Heart right ventricle (tissue), 16 donors: ENCODE results near the gene AURKAIP1. TPM values are rescaled to one million over a fixed set of nuclear protein-coding genes. Genes with fewer than 3 reads are reported as not detected.

Experiments
- ATAC-seq, 8 donors: fragments of 200-7000 bp; cut with Tn5 transposase; one replicate each; pipeline ENCODE4 v1.9.1; 2020; ENCODE audit warnings: mild to moderate bottlenecking in 8 of 8, moderate library complexity in 8 of 8, moderate number of reproducible peaks in 1 of 8
- DNase-seq, 2 donors: peaks; one replicate each; pipeline ENCODE4 v3.0.0-alpha.2; 2020
- H3K27ac ChIP-seq, 10 donors: fragments of 200-600 bp; sonication (generic) in 2 of 10; one replicate each; pipeline versions ENCODE4 v1.5.0 to v1.8.0; 2020 to 2022; ENCODE audit warnings: mild to moderate bottlenecking in 3 of 10
- H3K27me3 ChIP-seq, 7 donors: fragments of 200-600 bp; one replicate each; pipeline ENCODE4 v1.8.0; 2021 to 2022; ENCODE audit warnings: mild to moderate bottlenecking in 2 of 7
- H3K36me3 ChIP-seq, 9 donors: fragments of 200-600 bp; sonication (generic) in 1 of 9; one replicate each; pipeline versions ENCODE4 v1.5.0 to v1.8.0; 2020 to 2022; ENCODE audit warnings: mild to moderate bottlenecking in 2 of 9
- H3K4me1 ChIP-seq, 9 donors: fragments of 200-600 bp; sonication (generic) in 1 of 9; one replicate each; pipeline versions ENCODE4 v1.5.0 to v1.8.0; 2020 to 2022; ENCODE audit warnings: mild to moderate bottlenecking in 4 of 9
- H3K4me3 ChIP-seq, 10 donors: fragments of 200-600 bp; sonication (generic) in 2 of 10; one replicate each; pipeline versions ENCODE4 v1.5.0 to v1.8.0; 2020 to 2022; ENCODE audit warnings: mild to moderate bottlenecking in 7 of 10, moderate library complexity in 2 of 10
- H3K9me3 ChIP-seq, 11 donors: fragments of 200-600 bp in 10 of 11; sonication (generic) in 2 of 11; one replicate each; pipeline versions ENCODE4 v1.5.0 to v1.8.0; 2013 to 2022; ENCODE audit warnings: mild to moderate bottlenecking in 2 of 11, control low read depth in 1 of 11, moderate library complexity in 1 of 11
- WGBS, 2 donors: extraction: QIAGEN DNeasy Blood & Tissue Kit; methylation state at CpG; one replicate each; pipeline ENCODE4 v1.1.7; 2013; ENCODE audit warnings: inconsistent platforms in 1 of 2; 5-methylcytosine and 5-hydroxymethylcytosine counted together
- intact Hi-C, 10 donors: fragments of 100-400 bp; cut with DNase I; formaldehyde crosslinking; loops; one replicate each; pipeline versions ENCODE4 v1.11.1 to v1.14.2; 2022
- polyA plus RNA-seq, 2 donors: library from polyadenylated mRNA; stranded (reverse); fragments of 200-250 nt; gene quantifications; one replicate each; pipeline ENCODE4 v1.2.3, GENCODE V29; 2013
- total RNA-seq, 10 donors: library from RNA; stranded (reverse); fragmentation: NEBNext Ultra II Directional in 3 of 10; extraction: Animal tissue kit (Norgen Biotek cat#: 25700) in 3 of 10; gene quantifications; one replicate each; pipeline versions ENCODE4 v1.2.1 to v1.2.4, GENCODE V29; 2021 to 2023
- TF ChIP-seq, protein P1 (sequence below), 9 donors: fragments of 200-600 bp; sonication (generic) in 2 of 9; IDR thresholded peaks; one replicate each; pipeline versions ENCODE4 v1.5.0 to v1.8.0; 2021 to 2022; ENCODE audit warnings: antibody characterized with exemption in 9 of 9, mild to moderate bottlenecking in 5 of 9, moderate library complexity in 1 of 9
- donor health status: Arrhythmogenic right ventricular cardiomyopathy.
- donor health status: ischemic (EF 13 %, LVEDD 7.1; RV severe dilation, severe dysfunction).
- donor health status: healthy with polysubstance abuse.
- donor health status: DM: no; HTN: yes; CAD: no.
- donor health status: DM: no; HTN: no; CAD: no.
- donor health status: ischemic (EF 25% LVEDD 6.9; RV normal size, moderate dysfunction).
- donor health status: ischemic (EF 25% LVEDD 5.7; RV mildly dilated, moderate dysfunction).
- donor health status: healthy.
- donor health status: DM: yes; HTN: yes; CAD: no.
- donor health status: Ischemic cardiomyopathy.
- donor health status: ischemic (EF 35%, LVEDD 5.7; RV mildly dilated, moderate dysfunction).
- donor health status: nonischemic (EF 11% LVEDD 7.7; RV severe dilation, severe dysfunction).
- donor health status: DM: yes; HTN: yes; CAD: no.
- donor health status: PGD.
- donor health status: ischemic (EF 29% LVEDD 5.4; RV normal size, mild dysfunction).
- donor health status: nonischemic (EF 23%, LVEDD 6.1; RV moderate dilation, normal function).

The AURKAIP1 gene
- total and polyA plus RNA-seq, 12 donors, result 176 to 528 (median 196) TPM

DNA sequence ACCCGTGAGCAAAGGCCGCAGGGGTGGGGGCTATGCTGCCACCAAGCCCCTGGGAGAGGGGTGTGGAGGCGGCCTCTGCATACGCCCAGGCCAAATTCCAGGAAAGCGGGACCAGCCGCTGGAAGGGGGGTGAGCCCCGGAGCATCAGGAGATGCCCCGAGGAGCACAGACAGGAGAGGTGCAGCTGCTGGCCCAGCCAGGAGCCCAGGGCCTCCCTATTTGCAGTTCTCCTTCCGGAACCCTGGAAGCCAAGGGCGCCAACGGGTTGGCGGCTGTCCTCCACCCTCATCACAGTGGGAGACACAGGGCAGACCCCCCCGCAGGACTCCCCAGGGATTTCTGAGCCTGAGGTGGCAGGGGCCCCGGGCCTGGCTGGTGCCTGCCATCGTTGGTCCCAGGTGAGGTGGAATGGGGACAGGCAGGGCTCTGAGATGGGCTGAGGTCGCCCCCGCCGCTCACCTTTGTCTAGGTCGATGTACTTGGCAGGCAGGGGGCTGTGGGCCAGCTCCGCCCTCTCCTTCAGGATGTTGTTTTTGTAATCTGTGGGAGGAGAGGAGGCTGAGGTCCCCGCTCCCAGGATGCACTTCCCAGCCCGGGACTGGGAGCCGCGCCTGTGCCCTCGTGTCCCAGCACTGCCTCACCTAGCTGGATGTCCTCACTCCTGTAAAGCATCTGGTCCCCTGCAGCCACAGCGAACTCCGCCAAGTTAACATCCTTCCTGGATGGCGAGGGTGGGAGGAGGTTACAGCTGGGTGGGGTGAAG lies 21.4 kb downstream of the AURKAIP1 start:
- Histone ChIP-seq H3K4me3 (no peak overlapping the region), H3K36me3 (peaks cover 0 to 19% (median 0%) of the 10 kb centered on the region in 9 donors), H3K4me1 (peaks cover 14 to 57% (median 40%) of the 10 kb centered on the region in 9 donors), H3K27ac (peak overlapping the region in 4 of 10 donors; percentile 19 to 75 (median 24)), H3K9me3 (no peaks in the 10 kb centered on the region), H3K27me3 (peaks cover 0 to 65% (median 53%) of the 10 kb centered on the region in 7 donors)
- DNase-seq (no peak), ATAC-seq (no peak)
- intact Hi-C loops, result no loop called here
- TF ChIP-seq, protein P1, sequence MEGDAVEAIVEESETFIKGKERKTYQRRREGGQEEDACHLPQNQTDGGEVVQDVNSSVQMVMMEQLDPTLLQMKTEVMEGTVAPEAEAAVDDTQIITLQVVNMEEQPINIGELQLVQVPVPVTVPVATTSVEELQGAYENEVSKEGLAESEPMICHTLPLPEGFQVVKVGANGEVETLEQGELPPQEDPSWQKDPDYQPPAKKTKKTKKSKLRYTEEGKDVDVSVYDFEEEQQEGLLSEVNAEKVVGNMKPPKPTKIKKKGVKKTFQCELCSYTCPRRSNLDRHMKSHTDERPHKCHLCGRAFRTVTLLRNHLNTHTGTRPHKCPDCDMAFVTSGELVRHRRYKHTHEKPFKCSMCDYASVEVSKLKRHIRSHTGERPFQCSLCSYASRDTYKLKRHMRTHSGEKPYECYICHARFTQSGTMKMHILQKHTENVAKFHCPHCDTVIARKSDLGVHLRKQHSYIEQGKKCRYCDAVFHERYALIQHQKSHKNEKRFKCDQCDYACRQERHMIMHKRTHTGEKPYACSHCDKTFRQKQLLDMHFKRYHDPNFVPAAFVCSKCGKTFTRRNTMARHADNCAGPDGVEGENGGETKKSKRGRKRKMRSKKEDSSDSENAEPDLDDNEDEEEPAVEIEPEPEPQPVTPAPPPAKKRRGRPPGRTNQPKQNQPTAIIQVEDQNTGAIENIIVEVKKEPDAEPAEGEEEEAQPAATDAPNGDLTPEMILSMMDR (IDR thresholded peaks at IDR 0.05), result no peak
- 38 to 41% methylated on average over 28 of the region's 28 CpGs for WGBS, 2 donors

DNA sequence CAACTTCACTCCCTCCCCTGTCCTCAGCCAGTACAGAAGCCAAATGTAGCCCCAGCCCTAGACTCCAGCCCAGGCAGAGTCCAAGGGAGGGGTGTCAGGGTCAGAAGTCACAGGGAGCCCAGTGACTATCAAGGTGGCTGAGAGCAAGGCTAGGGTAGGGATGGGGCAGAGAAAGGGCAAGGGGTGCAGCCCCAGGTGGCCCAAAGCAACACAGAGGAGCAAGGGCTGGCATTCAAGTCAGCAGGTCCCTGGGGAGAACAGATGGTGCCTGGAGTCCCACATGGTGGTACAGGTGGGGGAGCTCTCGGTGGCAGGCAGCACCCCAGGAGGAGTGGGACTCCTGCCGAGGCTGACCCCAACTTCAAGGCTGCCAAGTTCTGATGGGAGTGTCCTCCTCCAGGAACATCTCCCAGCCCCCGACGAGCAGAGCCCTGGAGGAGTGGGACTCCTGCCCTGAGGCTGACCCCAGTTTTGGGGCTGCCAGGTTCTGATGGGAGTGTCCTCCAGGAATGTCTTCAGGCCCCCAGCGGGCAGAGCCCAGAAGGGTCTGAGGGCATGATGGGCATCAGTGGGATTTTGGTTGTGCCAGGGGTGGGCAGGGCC lies 22.1 kb downstream of the AURKAIP1 start:
- Histone ChIP-seq H3K36me3 (peaks cover 0 to 19% (median 0%) of the 10 kb centered on the region in 9 donors), H3K27ac (peak overlapping the region in 5 of 10 donors; percentile 16 to 75 (median 63)), H3K27me3 (peaks cover 0 to 58% (median 47%) of the 10 kb centered on the region in 7 donors), H3K4me1 (peaks cover 16 to 60% (median 43%) of the 10 kb centered on the region in 9 donors), H3K9me3 (no peaks in the 10 kb centered on the region), H3K4me3 (no peak overlapping the region)
- TF ChIP-seq, protein P1 (IDR thresholded peaks at IDR 0.05), result no peak
- intact Hi-C loops, result no loop called here
- WGBS, 2 donors, result 26 to 29% methylated on average over 5 of the region's 5 CpGs
- no peak for ATAC-seq
- DNase-seq, result no peak

DNA sequence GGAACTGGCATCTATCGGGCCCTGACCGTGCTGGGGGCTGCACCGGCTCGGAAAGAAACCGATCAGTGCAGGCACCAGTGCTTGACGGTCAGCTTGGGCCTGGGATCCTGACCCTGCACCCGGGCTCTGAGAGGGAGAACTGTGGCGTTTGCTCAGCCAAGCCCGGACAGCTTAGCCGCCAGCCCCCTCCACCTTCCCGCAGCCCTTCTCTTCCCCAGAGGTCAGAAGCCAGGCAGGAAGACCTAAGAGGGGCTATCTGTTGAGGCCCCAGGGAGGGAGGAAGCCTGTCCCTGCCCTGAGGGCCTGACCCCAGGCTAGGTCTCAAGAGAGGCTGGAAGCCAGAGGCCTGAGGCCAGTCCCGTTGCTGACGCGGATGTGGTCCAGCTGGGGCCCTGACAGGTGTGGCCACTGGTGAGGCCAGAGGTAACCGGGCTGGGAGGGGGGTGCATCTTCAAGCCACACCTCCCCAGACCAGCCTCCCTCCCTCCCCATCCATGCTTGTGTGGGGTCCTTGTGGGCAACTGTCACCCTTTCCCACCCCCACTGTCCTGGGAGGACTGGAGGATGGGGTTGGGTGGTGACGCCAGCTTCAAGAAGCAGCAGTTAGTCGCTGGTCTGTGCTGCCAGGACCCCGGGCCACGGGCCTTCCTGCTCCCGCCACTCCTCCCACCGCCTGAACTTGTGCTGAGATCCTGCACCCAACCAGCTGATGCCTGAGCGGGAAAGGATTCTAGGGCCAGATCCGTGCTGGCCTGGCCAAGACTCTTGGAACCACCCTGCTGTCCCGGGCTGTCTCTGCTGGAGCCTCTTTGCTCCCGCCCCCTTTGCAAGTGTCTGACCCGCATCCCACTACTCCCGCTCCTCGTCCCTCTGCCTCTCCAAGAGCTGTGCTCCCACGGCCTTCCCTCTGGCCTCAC lies 23.2 kb downstream of the AURKAIP1 start:
- ATAC-seq, result peak; percentile 9 to 53 (median 27)
- peaks cover 24 to 69% (median 51%) of the 10 kb centered on the region in 9 donors for H3K4me1 ChIP-seq
- WGBS, 2 donors, result 45 to 50% methylated on average over 29 of the region's 29 CpGs
- intact Hi-C loops, result no loop called here
- TF ChIP-seq, protein P1 (IDR thresholded peaks at IDR 0.05), result no peak
- no peaks in the 10 kb centered on the region for H3K9me3 ChIP-seq
- H3K36me3 ChIP-seq, result peaks cover 0 to 19% (median 0%) of the 10 kb centered on the region in 9 donors
- peak overlapping the region in 5 of 10 donors; percentile 5 to 22 (median 12) for H3K4me3 ChIP-seq
- peak; percentile 25 to 68 for DNase-seq
- H3K27me3 ChIP-seq, result peaks cover 0 to 47% (median 35%) of the 10 kb centered on the region in 7 donors
- H3K27ac ChIP-seq, result peak overlapping the region in 8 of 10 donors; percentile 14 to 75 (median 58)
